ENCODE results near the gene ZBTB20.

- TF ChIP-seq, protein P1, sequence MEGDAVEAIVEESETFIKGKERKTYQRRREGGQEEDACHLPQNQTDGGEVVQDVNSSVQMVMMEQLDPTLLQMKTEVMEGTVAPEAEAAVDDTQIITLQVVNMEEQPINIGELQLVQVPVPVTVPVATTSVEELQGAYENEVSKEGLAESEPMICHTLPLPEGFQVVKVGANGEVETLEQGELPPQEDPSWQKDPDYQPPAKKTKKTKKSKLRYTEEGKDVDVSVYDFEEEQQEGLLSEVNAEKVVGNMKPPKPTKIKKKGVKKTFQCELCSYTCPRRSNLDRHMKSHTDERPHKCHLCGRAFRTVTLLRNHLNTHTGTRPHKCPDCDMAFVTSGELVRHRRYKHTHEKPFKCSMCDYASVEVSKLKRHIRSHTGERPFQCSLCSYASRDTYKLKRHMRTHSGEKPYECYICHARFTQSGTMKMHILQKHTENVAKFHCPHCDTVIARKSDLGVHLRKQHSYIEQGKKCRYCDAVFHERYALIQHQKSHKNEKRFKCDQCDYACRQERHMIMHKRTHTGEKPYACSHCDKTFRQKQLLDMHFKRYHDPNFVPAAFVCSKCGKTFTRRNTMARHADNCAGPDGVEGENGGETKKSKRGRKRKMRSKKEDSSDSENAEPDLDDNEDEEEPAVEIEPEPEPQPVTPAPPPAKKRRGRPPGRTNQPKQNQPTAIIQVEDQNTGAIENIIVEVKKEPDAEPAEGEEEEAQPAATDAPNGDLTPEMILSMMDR (IDR thresholded peaks at IDR 0.05) = no peak
- no peak for TF ChIP-seq POLR2A (IDR thresholded peaks at IDR 0.05)
Measured at GRCh38 chr3:115086344-115086743, 60.7 kb downstream of the ZBTB20 start.
